Measurements from ENCODE around the gene CHCT1.
"Not testable (repeated sequence)": the region's sequence is repeated elsewhere in the genome, so short reads cannot be mapped to it uniquely, and the experiment has no call there.

Gene CHCT1

GRCh38 chr17:60401819-60402218 is 20.5 kb upstream of the CHCT1 start:
- no peak for DNase-seq

- DNase-seq: no peak
These were observed 18.8 kb upstream of the CHCT1 start for GRCh38 chr17:60403523-60403810.

GRCh38 chr17:60403962-60404361 is 18.3 kb upstream of the CHCT1 start:
- no peak for DNase-seq

- no peak for DNase-seq
These were observed 15.4 kb upstream of the CHCT1 start for GRCh38 chr17:60406887-60407286.

DNA sequence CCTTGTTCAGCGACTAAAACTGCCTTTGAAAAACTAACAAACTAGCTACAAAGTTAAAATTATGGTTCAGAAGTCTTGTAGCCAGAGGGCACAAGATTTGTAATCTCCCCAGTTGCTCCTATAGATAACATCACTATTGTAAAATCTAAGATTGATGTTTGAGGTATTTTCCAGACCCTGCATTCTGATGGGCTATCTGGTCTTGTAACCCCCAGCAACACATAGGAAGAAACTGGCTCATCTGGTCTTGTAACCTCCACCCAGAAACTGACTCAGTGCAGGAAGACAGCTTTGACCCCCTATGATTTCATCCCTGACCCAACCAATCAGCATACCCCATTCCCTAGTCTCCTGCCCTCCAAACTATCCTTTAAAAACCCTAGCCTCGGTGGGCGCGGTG is 12.3 kb upstream of the CHCT1 start:
- no peak for DNase-seq

- no peak for DNase-seq
These were observed 9.6 kb upstream of the CHCT1 start for GRCh38 chr17:60412701-60413100.

- DNase-seq: no peak
These were observed 7.1 kb upstream of the CHCT1 start for GRCh38 chr17:60415146-60415545.

DNA sequence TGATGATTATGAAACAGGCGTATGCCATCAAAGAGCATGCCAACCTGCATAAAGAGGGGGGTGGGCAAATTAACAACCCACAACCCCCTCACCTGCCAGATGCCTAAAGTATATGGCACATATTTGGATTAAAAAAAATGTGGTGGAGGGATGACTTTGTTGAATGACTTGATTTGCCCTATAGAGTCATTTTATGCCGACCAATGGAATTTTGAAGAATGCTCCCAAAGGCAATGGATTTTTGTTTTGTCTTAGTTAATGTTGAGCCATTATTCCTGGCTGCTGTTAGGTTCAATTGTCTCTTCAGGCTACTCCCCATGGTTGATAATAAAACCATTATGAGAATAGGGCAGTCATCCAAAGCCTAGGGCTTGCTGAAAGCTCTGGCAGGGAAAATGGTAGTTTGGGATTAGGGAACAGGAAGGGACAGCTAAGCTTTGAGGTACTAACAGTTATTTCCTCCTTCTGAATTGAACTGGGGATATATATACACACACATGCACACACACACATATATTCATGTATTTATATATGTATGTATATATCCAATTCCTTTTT is 5.8 kb upstream of the CHCT1 start:
- DNase-seq: no peak

GRCh38 chr17:60419003-60419402 is 3.3 kb upstream of the CHCT1 start:
- DNase-seq: not testable (repeated sequence)

DNA sequence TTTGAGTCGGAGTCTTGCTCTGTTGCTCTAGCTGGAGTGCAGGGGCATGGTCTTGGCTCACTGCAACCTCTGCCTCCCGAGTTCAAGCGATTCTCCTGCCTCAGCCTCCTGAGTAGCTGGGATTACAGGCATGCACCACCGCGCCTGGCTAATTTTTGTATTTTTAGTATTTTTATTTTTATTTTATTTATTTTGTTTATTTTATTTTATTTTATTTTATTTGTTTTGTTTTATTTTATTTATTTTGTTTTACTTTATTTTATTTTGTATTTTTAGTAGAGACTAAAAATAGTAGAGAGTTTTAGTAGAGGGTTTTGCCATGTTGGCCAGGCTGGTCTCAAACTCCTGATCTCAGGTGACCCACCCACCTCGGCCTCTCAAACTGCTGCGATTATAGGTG is 2.4 kb upstream of the CHCT1 start:
- not testable (repeated sequence) for DNase-seq

- no peak for DNase-seq
These were observed 772 bp upstream of the CHCT1 start for GRCh38 chr17:60421273-60422161.

DNA sequence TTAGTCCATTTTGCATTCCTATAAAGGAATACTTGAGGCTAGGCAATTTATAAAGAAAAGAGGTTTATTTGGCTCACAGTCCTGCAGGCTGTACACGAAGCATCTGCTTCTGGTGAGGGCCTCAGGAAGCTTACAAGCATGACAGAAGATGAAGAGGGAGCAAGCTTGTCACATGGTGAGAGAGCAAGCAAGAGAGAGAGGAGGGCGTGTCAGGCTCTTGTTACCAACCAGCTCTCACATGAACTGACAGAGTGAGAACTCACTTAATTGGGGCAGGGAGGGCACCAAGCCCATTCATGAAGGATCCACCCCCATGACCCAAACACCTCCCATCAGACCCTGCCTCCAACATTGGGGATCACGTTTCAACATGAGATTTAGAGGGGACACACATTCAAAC is 1.6 kb downstream of the CHCT1 start:
- DNase-seq: no peak

DNA sequence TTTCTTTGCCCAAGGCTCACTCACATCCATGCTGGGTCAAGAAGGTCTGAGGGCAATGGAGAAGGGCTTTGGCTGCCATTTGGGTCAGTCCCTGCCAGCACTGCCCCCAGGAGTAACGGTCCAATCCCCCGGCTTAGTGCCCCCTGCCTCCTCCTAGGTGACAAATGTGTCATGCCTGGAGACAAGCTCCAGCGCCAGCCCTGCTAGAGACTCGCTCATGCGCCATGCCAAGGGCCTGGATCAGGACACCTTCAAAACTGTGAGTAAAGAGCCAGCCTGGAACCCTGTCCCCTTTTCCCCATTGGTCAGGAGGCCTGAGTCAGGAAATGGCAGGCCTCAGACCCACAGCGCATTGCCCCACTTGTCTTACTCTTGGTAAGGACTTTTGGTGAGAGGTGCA is 3.3 kb downstream of the CHCT1 start:
- DNase-seq: no peak

DNA sequence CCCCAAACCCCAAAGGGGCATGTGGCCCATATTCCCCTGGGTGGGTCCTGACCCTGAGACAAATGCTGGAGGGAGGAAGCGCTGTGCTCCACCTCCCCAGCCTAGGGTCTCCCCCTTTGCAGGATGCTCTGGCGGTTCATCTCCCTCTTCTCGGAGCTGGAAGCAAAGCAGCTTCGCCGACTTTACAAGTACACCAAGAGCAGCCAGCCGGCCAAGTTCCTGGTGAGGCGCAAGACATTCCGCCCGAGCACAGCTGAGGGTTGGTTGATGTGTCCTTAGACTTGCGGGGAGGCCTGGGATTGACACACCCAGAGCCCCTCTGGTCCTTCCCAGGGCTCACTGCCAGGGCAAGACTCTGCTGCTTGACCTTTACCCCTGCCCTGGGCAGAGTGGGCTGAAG is 4.3 kb downstream of the CHCT1 start:
- no peak for DNase-seq

GRCh38 chr17:60428491-60428890 is 6.2 kb downstream of the CHCT1 start:
- not testable (repeated sequence) for DNase-seq

GRCh38 chr17:60430561-60430960 is 8.3 kb downstream of the CHCT1 start:
- not testable (repeated sequence) for DNase-seq

DNA sequence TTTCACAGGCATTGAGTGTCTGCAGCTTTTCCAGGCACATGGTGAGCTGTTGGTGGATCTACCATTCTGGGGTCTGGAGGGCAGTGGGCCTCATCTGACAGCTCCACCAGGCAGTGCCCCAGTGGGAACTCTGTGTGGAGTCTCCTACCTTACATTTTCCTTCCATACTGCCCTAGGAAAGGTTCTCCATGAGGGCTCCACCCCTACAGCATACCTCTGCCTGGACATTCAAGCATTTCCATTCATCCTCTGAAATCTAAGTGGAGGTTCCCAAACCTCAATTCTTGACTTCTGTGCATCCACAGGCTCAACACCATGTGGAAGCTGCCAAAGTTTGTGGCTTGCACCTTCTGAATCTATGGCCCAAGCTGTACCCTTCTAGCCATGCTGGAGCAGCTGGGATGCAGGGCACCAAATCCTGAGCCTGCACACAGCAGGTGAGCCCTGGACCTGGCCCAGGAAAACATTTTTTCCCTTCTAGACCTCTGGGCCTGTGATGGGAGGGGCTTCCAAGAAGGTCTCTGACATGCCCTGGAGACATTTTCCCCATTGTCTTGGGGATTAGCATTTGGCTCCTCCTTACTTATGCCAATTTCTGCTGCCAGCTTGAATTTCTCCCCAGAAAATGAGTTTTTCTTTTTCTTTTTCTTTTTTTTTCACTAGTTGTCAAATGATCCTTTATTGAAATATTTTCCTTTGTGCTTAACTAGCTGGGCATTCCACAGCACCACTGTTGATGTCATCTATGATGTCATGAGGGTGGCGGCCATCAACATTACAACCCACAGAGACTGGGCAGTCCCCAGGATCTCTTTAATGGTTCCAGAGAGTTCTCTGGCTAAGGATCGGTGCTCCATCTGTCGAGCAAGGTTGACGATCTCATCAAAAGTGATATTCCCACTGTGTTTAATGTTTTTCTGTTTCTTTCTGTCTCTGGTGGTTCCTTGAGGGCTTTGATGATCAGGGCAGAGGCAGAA is 11.0 kb downstream of the CHCT1 start:
- not testable (repeated sequence) for DNase-seq

GRCh38 chr17:60435244-60436167 is 13.2 kb downstream of the CHCT1 start:
- peak; percentile 80 for DNase-seq

DNA sequence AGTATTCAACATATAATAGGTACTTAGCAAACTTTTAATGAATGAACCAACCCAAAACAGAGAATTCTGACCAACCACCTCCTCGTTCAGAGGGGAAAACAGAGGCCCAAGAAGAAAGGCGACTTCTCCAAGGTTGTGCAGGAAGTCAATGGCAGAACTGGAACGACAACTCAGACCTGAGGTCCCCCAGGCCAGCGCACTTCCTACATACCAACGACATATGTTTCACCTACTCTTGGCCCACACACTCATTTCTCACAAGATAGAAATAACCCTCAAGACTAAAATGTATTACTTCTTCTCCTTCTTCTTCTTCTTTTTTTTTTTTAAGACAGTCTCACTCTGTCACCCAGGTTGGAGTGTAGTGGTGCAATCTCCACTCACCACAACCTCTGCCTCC is 14.4 kb downstream of the CHCT1 start:
- DNase-seq: no peak

GRCh38 chr17:60439501-60439900 is 17.2 kb downstream of the CHCT1 start:
- DNase-seq: no peak

DNA sequence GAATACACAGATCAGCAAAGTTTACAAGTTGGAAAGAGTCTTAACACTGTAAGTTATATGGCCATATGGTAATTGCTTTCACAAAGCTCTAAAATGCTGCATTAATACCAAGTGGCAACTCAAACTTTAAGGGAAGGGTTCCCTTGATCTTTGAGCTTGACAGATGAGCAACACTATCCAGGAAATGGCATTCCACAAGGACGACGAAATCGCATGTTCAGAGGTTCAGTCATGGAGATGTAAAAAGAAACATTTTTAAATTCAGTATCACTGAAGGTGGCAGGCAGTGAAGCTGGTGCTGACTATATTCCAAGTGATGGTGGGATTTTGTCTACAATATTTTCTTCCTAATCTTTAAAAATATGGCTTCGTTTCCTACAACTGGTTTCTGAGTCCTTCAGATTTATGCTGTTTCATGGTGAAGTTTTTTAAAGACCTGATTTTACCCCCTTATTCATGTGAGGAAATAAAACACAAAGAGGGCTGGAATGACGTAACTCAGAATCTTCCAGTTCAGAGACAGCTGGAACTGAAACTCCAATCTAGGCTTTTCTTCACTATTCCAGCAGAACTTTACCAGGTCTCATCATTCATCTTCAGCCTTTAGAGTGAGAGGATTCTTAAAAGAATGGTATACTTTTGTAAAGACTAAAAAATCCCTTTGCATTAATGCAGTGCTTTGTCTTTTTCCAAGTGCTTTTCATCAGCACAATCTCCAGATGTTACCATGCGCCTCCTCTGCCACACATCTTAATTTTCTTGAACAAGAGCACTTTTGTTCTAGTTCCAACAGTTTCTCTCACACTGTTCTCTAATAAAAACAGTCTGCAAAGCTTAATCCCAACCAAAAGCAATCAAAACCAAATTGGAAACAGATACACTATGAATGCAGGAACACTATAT is 20.2 kb downstream of the CHCT1 start:
- peak; percentile 2 for DNase-seq
